ENCODE measurements around the gene SLC15A5.

DNA sequence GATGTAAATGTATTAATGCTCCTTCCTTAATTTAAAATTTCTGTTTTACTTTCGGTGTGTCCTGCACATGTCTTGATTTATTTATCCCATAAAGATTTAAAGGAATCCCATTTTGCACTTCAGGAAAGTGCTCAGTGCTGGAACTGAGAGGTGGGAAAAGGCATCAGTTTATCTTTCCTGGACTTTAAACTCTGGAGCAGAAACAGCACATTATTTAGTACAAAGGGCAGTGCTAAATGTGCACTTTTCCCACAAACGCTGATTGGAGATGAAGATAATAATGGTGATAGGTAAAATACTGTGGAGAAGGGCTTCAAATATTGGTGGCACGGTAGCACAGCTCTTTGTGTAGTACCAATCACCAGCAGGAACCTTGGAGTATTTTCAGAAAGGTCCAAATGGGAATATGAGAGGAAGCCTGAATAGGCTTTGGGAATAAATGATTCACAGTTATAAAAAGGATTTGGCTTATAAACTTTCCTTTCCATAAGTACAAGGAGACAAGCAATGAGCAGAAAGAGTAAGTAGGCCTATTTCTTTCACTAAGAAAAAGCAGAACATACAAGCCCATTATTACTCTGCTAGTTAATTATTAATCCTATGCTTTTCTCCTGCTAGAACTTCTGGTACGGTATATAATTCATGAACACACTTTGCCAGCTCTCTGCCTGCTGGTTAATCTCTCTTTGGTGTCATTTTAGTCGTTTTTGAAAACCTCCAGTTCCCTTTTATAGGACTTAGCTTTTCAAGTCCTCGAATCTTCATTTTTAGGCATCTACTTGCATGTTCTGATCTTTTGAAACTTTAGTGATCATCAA lies 58.3 kb downstream of the SLC15A5 start:
- TF ChIP-seq CTCF (IDR thresholded peaks at IDR 0.05; ENCODE audit: low read length) (no peak), EZH2phosphoT487 (IDR thresholded peaks at IDR 0.05; ENCODE audit: low read length) (no peak)

All from MM.1S (cell line).